ENCODE data around the gene FASLG. TPM values are rescaled to one million over a fixed set of nuclear protein-coding genes. Genes with fewer than 3 reads are reported as not detected.

FASLG gene
- total RNA-seq, 4 donors from 2014 or later, result 0.33 TPM; not detected in 3

- WGBS, result 86% methylated on average over 2 of the region's 2 CpGs
- H3K9me3 ChIP-seq, result no peaks in the 10 kb centered on the region
- no peaks in the 10 kb centered on the region for H3K36me3 ChIP-seq
- intact Hi-C loops (cut with DNase I), result no loop called here
- H3K27ac ChIP-seq (replicated peaks in 1 of 4), result no peak overlapping the region
- no peak overlapping the region for H3K4me3 ChIP-seq
- peaks cover 0 to 7% (median 0%) of the 10 kb centered on the region in 4 donors for H3K4me1 ChIP-seq
- TF ChIP-seq POLR2A (IDR thresholded peaks at IDR 0.05; ENCODE audit: low read depth) (no peak), CTCF (IDR thresholded peaks at IDR 0.05) (no peak), EP300 (IDR thresholded peaks at IDR 0.05) (no peak), POLR2AphosphoS5 (IDR thresholded peaks at IDR 0.05) (no peak)
- DNase-seq (ENCODE audit: extremely low spot score), result no peak
- H3K27me3 ChIP-seq, result no peaks in the 10 kb centered on the region
Observed at GRCh38 chr1:172698224-172698623, 39.3 kb downstream of the FASLG start.

- no peak for DNase-seq (ENCODE audit: extremely low spot score)
- H3K4me3 ChIP-seq, result no peak overlapping the region
- no peaks in the 10 kb centered on the region for H3K9me3 ChIP-seq
- no peak for TF ChIP-seq POLR2A (IDR thresholded peaks at IDR 0.05; ENCODE audit: low read depth)
- no peak for TF ChIP-seq EP300 (IDR thresholded peaks at IDR 0.05)
- no peak for TF ChIP-seq CTCF (IDR thresholded peaks at IDR 0.05)
- TF ChIP-seq POLR2AphosphoS5 (IDR thresholded peaks at IDR 0.05), result no peak
- 64% methylated on average over 3 of the region's 3 CpGs for WGBS
- peaks cover 0 to 7% (median 0%) of the 10 kb centered on the region in 4 donors for H3K4me1 ChIP-seq
- H3K27me3 ChIP-seq, result no peaks in the 10 kb centered on the region
- no peak overlapping the region for H3K27ac ChIP-seq (replicated peaks in 1 of 4)
- intact Hi-C loops (cut with DNase I), result no loop called here
- no peaks in the 10 kb centered on the region for H3K36me3 ChIP-seq
Observed at GRCh38 chr1:172699111-172699510, 40.2 kb downstream of the FASLG start.

GRCh38 chr1:172699695-172700227 is 40.9 kb downstream of the FASLG start:
- no peaks in the 10 kb centered on the region for H3K9me3 ChIP-seq
- TF ChIP-seq CTCF (IDR thresholded peaks at IDR 0.05), result no peak
- TF ChIP-seq POLR2AphosphoS5 (IDR thresholded peaks at IDR 0.05), result no peak
- peaks cover 0 to 7% (median 0%) of the 10 kb centered on the region in 4 donors for H3K4me1 ChIP-seq
- no peak overlapping the region for H3K27ac ChIP-seq (replicated peaks in 1 of 4)
- DNase-seq (ENCODE audit: extremely low spot score), result no peak
- intact Hi-C loops (cut with DNase I), result loop anchor here (10.0 kb wide), 1 partner anchor 245 kb away; no protein-coding TSS in a partner anchor
- no peak overlapping the region for H3K4me3 ChIP-seq
- 40% methylated on average over 4 of the region's 4 CpGs for WGBS
- no peaks in the 10 kb centered on the region for H3K36me3 ChIP-seq
- no peaks in the 10 kb centered on the region for H3K27me3 ChIP-seq

GRCh38 chr1:172700556-172700955 is 41.7 kb downstream of the FASLG start:
- Histone ChIP-seq H3K4me3 (no peak overlapping the region), H3K27ac (replicated peaks in 1 of 4) (no peak overlapping the region), H3K4me1 (peaks cover 0 to 7% (median 0%) of the 10 kb centered on the region in 4 donors), H3K36me3 (no peaks in the 10 kb centered on the region), H3K9me3 (no peaks in the 10 kb centered on the region), H3K27me3 (no peaks in the 10 kb centered on the region)
- no peak for DNase-seq (ENCODE audit: extremely low spot score)
- WGBS, result 96% methylated on average over 3 of the region's 3 CpGs
- intact Hi-C loops (cut with DNase I), result loop anchor here (10.0 kb wide), 1 partner anchor 246 kb away; no protein-coding TSS in a partner anchor
- TF ChIP-seq CTCF (IDR thresholded peaks at IDR 0.05), result no peak
- TF ChIP-seq POLR2AphosphoS5 (IDR thresholded peaks at IDR 0.05), result no peak
- TF ChIP-seq EP300 (IDR thresholded peaks at IDR 0.05), result no peak
- TF ChIP-seq POLR2A (IDR thresholded peaks at IDR 0.05; ENCODE audit: low read depth), result no peak

GRCh38 chr1:172704001-172704400 is 45.1 kb downstream of the FASLG start:
- DNase-seq (ENCODE audit: extremely low spot score), result no peak
- no peak overlapping the region for H3K27ac ChIP-seq (replicated peaks in 1 of 4)
- no peaks in the 10 kb centered on the region for H3K9me3 ChIP-seq
- TF ChIP-seq EP300 (IDR thresholded peaks at IDR 0.05) (no peak), POLR2A (IDR thresholded peaks at IDR 0.05; ENCODE audit: low read depth) (no peak), CTCF (IDR thresholded peaks at IDR 0.05) (no peak), POLR2AphosphoS5 (IDR thresholded peaks at IDR 0.05) (no peak)
- H3K4me3 ChIP-seq, result no peak overlapping the region
- no peaks in the 10 kb centered on the region for H3K27me3 ChIP-seq
- intact Hi-C loops (cut with DNase I), result loop anchor here (10.0 kb wide), 1 partner anchor 249 kb away; no protein-coding TSS in a partner anchor
- peaks cover 0 to 7% (median 0%) of the 10 kb centered on the region in 4 donors for H3K4me1 ChIP-seq
- H3K36me3 ChIP-seq, result no peaks in the 10 kb centered on the region
- WGBS, result 53% methylated on average over 1 of the region's 1 CpG
